Measurements from ENCODE around the gene PITPNM2.
A peak's percentile ranks its signal among the peaks of the same experiment; 100 is the strongest.

Gene PITPNM2

GRCh38 chr12:123143736-123144461, 7.0 kb downstream of the PITPNM2 start:
- no peak for DNase-seq

GRCh38 chr12:123142921-123143735, 7.8 kb downstream of the PITPNM2 start:
- peak; percentile 92 for DNase-seq

GRCh38 chr12:123142518-123142840, 8.4 kb downstream of the PITPNM2 start:
- DNase-seq: no peak

- DNase-seq: peak; percentile 76
These were observed 9.0 kb downstream of the PITPNM2 start for GRCh38 chr12:123141615-123142517.

- DNase-seq: peak; percentile 87
These were observed 9.9 kb downstream of the PITPNM2 start for GRCh38 chr12:123140676-123141614.

GRCh38 chr12:123139926-123140675, 10.8 kb downstream of the PITPNM2 start:
- peak; percentile 91 for DNase-seq

GRCh38 chr12:123135688-123136087, 15.2 kb downstream of the PITPNM2 start:
- no peak for DNase-seq

- no peak for DNase-seq
These were observed 16.1 kb downstream of the PITPNM2 start for GRCh38 chr12:123134826-123135225.

- no peak for DNase-seq
These were observed 16.6 kb downstream of the PITPNM2 start for GRCh38 chr12:123134271-123134671.

GRCh38 chr12:123133701-123134100, 17.2 kb downstream of the PITPNM2 start:
- DNase-seq: no peak

GRCh38 chr12:123132951-123133619, 17.8 kb downstream of the PITPNM2 start:
- DNase-seq: peak; percentile 30

GRCh38 chr12:123131879-123132402, 18.9 kb downstream of the PITPNM2 start:
- DNase-seq: no peak

GRCh38 chr12:123131291-123131832, 19.5 kb downstream of the PITPNM2 start:
- DNase-seq: no peak

- DNase-seq: no peak
These were observed 21.3 kb downstream of the PITPNM2 start for GRCh38 chr12:123129621-123130020.

GRCh38 chr12:123127182-123127495, 23.8 kb downstream of the PITPNM2 start:
- DNase-seq: no peak

- DNase-seq: no peak
These were observed 24.4 kb downstream of the PITPNM2 start for GRCh38 chr12:123126294-123127181.

GRCh38 chr12:123122626-123123025, 28.3 kb downstream of the PITPNM2 start:
- no peak for DNase-seq

- DNase-seq: no peak
These were observed 29.2 kb downstream of the PITPNM2 start for GRCh38 chr12:123121670-123122069.

- DNase-seq: no peak
These were observed 30.3 kb downstream of the PITPNM2 start for GRCh38 chr12:123120452-123121166.

All from NCI-H82 (cell line).